Left renal cortex interstitium (tissue), 4 donors: ENCODE results near the gene DDX39B. TPM values are rescaled to one million over a fixed set of nuclear protein-coding genes. Genes with fewer than 3 reads are reported as not detected.
"Not testable (repeated sequence)": the region's sequence is repeated elsewhere in the genome, so short reads cannot be mapped to it uniquely, and the experiment has no call there.

ENCODE experiments used
- DNase-seq, 4 donors: peaks; one replicate each; pipeline ENCODE4 v3.0.0-alpha.2; 2013; ENCODE audit warnings: low read depth in 4 of 4, low spot score in 2 of 4, missing footprints in 1 of 4
- polyA plus RNA-seq, 4 donors: library from polyadenylated mRNA; unstranded; fragments of 120-200 nt; gene quantifications; one replicate each; pipeline ENCODE4 v1.2.1, GENCODE V29; 2013; ENCODE audit not compliant: insufficient read length in 4 of 4

Gene DDX39B
- polyA plus RNA-seq, 4 donors, result 462 to 709 (median 569) TPM

DNA sequence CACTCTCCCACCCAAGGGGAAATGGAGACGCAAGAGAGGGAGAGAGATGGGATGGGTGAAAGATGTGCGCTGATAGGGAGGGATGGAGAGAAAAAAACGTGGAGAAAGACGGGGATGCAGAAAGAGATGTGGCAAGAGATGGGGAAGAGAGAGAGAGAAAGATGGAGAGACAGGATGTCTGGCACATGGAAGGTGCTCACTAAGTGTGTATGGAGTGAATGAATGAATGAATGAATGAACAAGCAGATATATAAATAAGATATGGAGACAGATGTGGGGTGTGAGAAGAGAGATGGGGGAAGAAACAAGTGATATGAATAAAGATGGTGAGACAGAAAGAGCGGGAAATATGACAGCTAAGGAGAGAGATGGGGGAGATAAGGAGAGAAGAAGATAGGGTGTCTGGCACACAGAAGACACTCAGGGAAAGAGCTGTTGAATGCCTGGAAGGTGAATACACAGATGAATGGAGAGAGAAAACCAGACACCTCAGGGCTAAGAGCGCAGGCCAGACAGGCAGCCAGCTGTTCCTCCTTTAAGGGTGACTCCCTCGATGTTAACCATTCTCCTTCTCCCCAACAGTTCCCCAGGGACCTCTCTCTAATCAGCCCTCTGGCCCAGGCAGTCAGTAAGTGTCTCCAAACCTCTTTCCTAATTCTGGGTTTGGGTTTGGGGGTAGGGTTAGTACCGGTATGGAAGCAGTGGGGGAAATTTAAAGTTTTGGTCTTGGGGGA is 34.3 kb upstream of the DDX39B start:
- no peak for DNase-seq

- no peak for DNase-seq
These were observed 33.6 kb upstream of the DDX39B start, which contains the start of gene TNF for GRCh38 chr6:31575335-31575901. Gene TNF, plus strand, starts transcription at chr6:31575565. Its CDS starts 177 bp downstream, at chr6:31575742.

DNA sequence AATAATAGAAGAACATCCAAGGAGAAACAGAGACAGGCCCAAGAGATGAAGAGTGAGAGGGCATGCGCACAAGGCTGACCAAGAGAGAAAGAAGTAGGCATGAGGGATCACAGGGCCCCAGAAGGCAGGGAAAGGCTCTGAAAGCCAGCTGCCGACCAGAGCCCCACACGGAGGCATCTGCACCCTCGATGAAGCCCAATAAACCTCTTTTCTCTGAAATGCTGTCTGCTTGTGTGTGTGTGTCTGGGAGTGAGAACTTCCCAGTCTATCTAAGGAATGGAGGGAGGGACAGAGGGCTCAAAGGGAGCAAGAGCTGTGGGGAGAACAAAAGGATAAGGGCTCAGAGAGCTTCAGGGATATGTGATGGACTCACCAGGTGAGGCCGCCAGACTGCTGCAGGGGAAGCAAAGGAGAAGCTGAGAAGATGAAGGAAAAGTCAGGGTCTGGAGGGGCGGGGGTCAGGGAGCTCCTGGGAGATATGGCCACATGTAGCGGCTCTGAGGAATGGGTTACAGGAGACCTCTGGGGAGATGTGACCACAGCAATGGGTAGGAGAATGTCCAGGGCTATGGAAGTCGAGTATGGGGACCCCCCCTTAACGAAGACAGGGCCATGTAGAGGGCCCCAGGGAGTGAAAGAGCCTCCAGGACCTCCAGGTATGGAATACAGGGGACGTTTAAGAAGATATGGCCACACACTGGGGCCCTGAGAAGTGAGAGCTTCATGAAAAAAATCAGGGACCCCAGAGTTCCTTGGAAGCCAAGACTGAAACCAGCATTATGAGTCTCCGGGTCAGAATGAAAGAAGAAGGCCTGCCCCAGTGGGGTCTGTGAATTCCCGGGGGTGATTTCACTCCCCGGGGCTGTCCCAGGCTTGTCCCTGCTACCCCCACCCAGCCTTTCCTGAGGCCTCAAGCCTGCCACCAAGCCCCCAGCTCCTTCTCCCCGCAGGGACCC is 32.6 kb upstream of the DDX39B start:
- DNase-seq, result no peak

DNA sequence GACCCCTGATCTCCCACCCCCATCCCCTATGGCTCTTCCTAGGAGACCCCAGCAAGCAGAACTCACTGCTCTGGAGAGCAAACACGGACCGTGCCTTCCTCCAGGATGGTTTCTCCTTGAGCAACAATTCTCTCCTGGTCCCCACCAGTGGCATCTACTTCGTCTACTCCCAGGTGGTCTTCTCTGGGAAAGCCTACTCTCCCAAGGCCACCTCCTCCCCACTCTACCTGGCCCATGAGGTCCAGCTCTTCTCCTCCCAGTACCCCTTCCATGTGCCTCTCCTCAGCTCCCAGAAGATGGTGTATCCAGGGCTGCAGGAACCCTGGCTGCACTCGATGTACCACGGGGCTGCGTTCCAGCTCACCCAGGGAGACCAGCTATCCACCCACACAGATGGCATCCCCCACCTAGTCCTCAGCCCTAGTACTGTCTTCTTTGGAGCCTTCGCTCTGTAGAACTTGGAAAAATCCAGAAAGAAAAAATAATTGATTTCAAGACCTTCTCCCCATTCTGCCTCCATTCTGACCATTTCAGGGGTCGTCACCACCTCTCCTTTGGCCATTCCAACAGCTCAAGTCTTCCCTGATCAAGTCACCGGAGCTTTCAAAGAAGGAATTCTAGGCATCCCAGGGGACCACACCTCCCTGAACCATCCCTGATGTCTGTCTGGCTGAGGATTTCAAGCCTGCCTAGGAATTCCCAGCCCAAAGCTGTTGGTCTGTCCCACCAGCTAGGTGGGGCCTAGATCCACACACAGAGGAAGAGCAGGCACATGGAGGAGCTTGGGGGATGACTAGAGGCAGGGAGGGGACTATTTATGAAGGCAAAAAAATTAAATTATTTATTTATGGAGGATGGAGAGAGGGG is 31.7 kb upstream of the DDX39B start:
- DNase-seq, result no peak

GRCh38 chr6:31572041-31572911 is 30.5 kb upstream of the DDX39B start, which contains the start of gene LTA:
Gene LTA, plus strand, starts transcription at chr6:31572289. Its CDS starts 454 bp downstream, at chr6:31572743.
- no peak for DNase-seq

DNA sequence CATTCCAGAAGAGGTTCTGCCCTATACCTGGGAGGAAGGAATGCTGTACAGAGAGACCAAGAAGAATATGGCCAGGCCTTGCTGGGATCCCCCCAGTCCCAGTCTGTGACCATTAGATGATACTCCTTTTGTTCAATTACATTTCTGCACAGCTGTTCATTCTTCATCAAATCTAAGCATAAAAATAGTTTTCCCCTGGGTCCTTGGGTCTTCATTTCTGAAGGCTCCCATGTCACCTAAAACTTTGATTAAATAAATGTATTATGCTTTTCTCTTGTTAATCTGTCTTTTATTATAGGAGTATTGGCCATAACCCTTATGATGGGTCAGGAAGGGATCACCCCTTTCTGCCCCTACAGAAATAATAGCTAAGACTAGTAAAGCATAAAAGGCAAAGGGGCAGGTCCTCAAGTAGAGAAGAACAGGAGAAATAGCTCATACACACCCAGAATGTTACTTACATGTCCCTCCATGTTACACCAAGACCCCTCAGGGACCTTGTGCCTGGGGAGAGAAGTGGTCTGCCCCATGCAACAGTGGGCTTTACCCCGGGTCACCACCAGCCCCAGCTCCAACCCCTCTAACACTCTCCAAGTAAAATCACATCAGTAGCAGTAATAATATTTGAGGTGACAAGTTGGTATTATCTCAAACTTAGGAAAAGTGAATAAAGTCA is 28.2 kb upstream of the DDX39B start:
- no peak for DNase-seq

GRCh38 chr6:31568537-31568961 is 26.7 kb upstream of the DDX39B start:
- no peak for DNase-seq

GRCh38 chr6:31567531-31568370 is 25.9 kb upstream of the DDX39B start:
- no peak for DNase-seq

GRCh38 chr6:31560697-31561058 is 18.9 kb upstream of the DDX39B start:
- DNase-seq, result no peak

DNA sequence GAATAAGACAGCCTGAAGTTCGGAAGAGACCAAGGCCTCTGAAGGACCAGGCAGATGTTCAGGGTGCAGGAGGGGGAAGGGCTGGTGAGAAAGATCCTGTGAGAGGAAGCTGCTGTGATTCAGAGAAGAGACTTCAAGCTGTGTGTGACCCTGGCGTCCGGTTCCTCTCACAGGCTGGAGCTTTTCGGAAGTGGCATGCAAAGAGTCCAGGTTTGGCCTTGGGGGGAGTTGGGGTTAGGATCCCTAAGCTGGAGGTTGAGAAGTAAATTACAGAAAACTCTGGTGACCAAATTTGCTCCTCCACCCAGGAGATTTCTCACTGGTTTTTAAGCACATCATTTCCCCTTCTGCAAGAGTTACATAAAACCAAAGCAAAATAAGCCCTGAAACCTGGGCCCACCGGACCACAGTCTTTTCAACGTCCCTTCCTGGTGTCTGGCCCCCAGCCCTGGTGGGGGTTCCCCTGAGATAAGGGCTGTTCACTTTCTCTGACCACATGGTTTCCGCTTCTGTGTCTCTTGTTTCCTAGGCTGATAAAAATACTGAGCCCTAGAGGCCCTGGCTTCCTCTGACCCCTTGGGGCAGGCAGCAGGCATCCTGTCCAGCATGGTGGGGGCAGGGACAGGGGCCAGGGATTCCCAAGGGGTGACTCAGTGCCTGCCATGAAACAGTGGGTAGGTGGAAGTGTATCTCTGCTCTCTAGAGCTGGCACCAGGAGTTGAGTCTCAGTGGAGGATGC is 18.3 kb upstream of the DDX39B start:
- DNase-seq, result no peak

- DNase-seq, result no peak
These were observed 17.8 kb upstream of the DDX39B start for GRCh38 chr6:31559606-31559957.

DNA sequence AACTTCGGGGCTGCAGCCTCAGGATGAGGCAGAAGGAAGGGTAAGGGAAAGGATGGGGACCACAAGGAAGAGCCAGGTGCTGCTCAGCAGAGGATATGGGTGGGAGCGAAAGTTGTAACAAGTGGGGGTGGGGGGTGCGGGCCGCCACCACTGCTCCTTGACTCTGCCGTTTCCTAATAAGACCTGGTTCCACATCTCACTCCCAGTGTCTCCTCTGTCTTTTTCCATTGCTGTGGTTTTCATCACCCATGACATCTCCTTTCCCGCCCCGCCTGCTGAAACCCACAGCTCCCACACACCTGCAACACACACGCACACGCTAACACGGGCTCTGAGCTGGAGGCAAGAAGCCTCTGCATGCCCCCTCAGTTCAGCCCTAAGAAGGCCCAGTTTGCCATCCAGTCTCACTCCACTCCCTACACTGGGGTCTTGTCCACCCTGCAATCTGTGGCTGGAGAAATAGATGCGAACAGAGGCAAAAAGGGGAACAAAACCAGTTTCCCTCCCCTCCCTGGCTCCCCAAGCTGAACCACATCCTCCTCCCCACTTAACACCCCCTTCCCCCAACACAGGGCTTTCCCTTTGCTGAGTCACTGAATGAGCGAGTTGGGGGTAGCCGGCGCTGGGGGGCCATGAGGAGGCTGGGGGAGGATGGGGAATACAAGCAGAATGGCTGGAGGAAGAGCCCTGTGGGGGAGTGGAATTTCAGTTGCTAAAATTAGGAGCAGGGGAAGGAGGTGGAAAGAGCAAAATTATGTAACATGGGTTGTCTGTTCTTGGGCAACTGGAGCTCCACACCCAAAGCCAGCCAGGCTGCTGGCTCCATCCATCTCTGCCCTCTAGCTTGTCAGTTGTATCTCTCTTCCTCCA is 17.1 kb upstream of the DDX39B start:
- no peak for DNase-seq

DNA sequence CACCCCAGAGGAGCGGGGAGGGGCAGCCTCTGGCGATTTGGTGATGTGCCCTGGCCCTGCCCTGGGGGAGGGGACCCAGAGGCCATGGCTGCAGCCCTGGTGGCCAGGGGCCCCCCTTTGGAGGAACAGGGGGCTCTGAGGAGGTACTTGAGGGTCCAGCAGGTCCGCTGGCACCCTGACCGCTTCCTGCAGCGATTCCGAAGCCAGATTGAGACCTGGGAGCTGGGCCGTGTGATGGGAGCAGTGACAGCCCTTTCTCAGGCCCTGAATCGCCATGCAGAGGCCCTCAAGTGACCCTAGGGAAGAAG is 16.5 kb upstream of the DDX39B start:
- no peak for DNase-seq

DNA sequence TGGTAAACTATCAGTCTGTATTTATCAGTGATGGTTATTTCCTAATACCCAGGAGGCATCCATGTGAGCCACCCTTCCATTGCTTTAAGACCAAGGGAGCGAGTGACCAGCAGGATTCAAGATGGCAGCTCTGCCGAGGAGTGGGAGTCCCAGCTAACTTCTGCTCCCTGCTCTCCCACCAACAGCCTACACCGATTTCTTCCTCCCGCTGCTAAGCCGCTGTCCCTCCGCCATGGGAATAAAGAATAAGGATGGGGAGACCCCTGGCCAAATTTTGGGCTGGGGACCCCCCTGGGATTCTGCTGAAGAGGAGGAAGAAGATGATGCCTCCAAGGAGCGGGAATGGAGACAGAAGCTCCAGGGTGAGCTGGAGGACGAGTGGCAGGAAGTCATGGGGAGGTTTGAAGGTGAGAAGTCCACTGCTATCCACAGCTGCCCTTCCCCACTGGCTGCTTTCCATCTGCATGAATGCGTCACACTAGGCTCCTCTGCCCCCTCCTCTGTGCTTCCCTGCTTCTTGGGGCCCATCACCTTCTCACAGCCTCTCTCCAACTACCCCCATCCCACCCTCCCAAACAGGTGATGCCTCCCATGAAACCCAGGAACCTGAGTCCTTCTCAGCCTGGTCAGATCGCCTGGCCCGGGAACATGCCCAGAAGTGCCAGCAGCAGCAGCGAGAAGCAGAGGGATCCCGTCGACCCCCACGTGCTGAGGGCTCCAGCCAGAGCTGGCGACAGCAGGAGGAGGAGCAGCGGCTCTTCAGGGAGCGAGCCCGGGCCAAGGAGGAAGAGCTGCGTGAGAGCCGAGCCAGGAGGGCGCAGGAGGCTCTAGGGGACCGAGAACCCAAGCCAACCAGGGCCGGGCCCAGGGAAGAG is 15.9 kb upstream of the DDX39B start:
- no peak for DNase-seq

- no peak for DNase-seq
These were observed 14.5 kb upstream of the DDX39B start for GRCh38 chr6:31556307-31556706.

DNA sequence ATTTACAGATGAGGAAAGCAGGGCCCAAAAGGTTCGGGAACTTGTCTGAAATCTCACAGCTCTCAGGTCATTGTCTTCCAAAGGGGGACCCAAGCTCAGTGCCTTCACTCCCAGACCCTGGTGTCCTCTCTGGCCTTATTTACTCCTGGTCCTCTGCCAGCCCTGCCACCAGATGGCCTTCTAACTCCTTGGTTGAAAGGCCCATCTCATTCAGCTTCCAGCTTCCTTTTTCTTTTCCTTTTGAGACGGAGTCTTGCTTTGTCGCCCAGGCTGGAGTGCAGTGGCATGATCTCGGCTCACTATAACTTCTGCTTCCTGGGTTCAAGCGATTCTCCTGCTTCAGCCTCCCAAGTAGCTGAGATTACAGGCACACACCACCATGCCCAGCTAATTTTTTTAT is 9.6 kb upstream of the DDX39B start:
- not testable (repeated sequence) for DNase-seq
